Neural cell (in vitro differentiated cells): Measurements from ENCODE around the gene NR5A1. TPM values are rescaled to one million over a fixed set of nuclear protein-coding genes. Genes with fewer than 3 reads are reported as not detected.

ENCODE experiments used
- H2AFZ ChIP-seq: fragments of 200-600, 300-800 bp; sonication (generic), shearing (Covaris generic); 2 replicates; pipeline ENCODE4 v1.6.0; 2014; ENCODE audit warnings: low read depth, mild to moderate bottlenecking, antibody characterized with exemption, low read length, moderate library complexity
- H3F3A ChIP-seq: fragments of 200-600 bp; shearing (Covaris generic); 2 replicates; pipeline ENCODE4 v1.6.1; 2016; ENCODE audit warnings: mild to moderate bottlenecking, moderate library complexity, mixed read lengths, antibody characterized with exemption, low read length; ENCODE audit not compliant: insufficient read depth, poor library complexity, severe bottlenecking
- H3K27ac ChIP-seq: fragments of 200-600, 300-800 bp; sonication (generic), shearing (Covaris generic); 2 replicates; pipeline ENCODE4 v1.5.1; 2014; ENCODE audit warnings: mild to moderate bottlenecking, low read length, moderate library complexity
- H3K27me3 ChIP-seq: fragments of 300-800, 200-600 bp; sonication (generic), shearing (Covaris generic); 2 replicates; pipeline ENCODE4 v1.6.0; 2014; ENCODE audit warnings: mild to moderate bottlenecking, low read depth, low read length, moderate library complexity; ENCODE audit not compliant: insufficient read depth
- H3K36me3 ChIP-seq: fragments of 300-800, 200-600 bp; sonication (generic), shearing (Covaris generic); 2 replicates; pipeline ENCODE4 v1.5.1; 2014; ENCODE audit warnings: mild to moderate bottlenecking, antibody characterized with exemption, low read length, moderate library complexity; ENCODE audit not compliant: insufficient read depth
- H3K4me2 ChIP-seq: fragments of 300-800, 200-600 bp; sonication (generic), shearing (Covaris generic); 2 replicates; pipeline ENCODE4 v1.6.0; 2014; ENCODE audit warnings: mild to moderate bottlenecking, low read length
- H3K4me3 ChIP-seq: fragments of 300-800, 200-600 bp; sonication (generic), shearing (Covaris generic); 2 replicates; pipeline ENCODE4 v1.5.1; 2014; ENCODE audit warnings: mild to moderate bottlenecking, low read length, moderate library complexity
- H3K79me2 ChIP-seq: fragments of 200-600 bp; shearing (Covaris generic); replicated peaks from 2 replicates; pipeline ENCODE4 v1.6.0; 2014; ENCODE audit warnings: mild to moderate bottlenecking, low read length, moderate library complexity; ENCODE audit not compliant: insufficient read depth
- H3K9ac ChIP-seq: fragments of 300-800, 200-600 bp; sonication (generic), shearing (Covaris generic); 2 replicates; pipeline ENCODE4 v1.6.1; 2016; ENCODE audit warnings: mild to moderate bottlenecking, low read length, mixed read lengths
- H3K9me2 ChIP-seq: fragments of 200-600 bp; shearing (Covaris generic); 2 replicates; pipeline ENCODE4 v1.6.1; 2016; ENCODE audit warnings: mild to moderate bottlenecking, low read length, mixed read lengths; ENCODE audit not compliant: insufficient read depth
- H3K9me3 ChIP-seq: fragments of 200-600, 300-800 bp; sonication (generic), shearing (Covaris generic); 2 replicates; pipeline ENCODE4 v1.6.1; 2016; ENCODE audit warnings: mild to moderate bottlenecking, mixed run types, low read length, moderate library complexity, mixed read lengths
- H4K20me1 ChIP-seq: fragments of 200-600 bp; shearing (Covaris generic); 2 replicates; pipeline ENCODE4 v1.6.1; 2016; ENCODE audit warnings: mild to moderate bottlenecking, mixed run types; ENCODE audit not compliant: insufficient read depth
- CTCF ChIP-seq: fragments of 450-650 bp; IDR thresholded peaks from 2 replicates; pipeline ENCODE4 v1.5.1; 2014; ENCODE audit warnings: antibody characterized with exemption, mild to moderate bottlenecking, moderate library complexity; ENCODE audit not compliant: poor library complexity, severe bottlenecking
- EP300 ChIP-seq: fragments of 450-650 bp; conservative IDR thresholded peaks from 2 replicates; pipeline ENCODE4 v1.6.1; 2014; ENCODE audit warnings: antibody characterized with exemption, mild to moderate bottlenecking, moderate library complexity; ENCODE audit not compliant: poor library complexity, severe bottlenecking
- EZH2 ChIP-seq: fragments of 200-600, 300-800 bp; shearing (Covaris generic), sonication (generic); IDR thresholded peaks from 2 replicates; pipeline ENCODE4 v1.6.1; 2014; ENCODE audit warnings: antibody characterized with exemption, low read length, borderline replicate concordance, mild to moderate bottlenecking; ENCODE audit not compliant: insufficient read depth, poor library complexity, severe bottlenecking
- MXI1 ChIP-seq: fragments of 450-650 bp; conservative IDR thresholded peaks from 2 replicates; pipeline ENCODE4 v1.6.1; 2014; ENCODE audit warnings: antibody characterized with exemption, mild to moderate bottlenecking; ENCODE audit not compliant: poor library complexity, severe bottlenecking
- POLR2AphosphoS5 ChIP-seq: IDR thresholded peaks from 2 replicates; pipeline ENCODE4 v1.6.1; 2012
- RAD21 ChIP-seq: fragments of 450-650 bp; conservative IDR thresholded peaks from 2 replicates; pipeline ENCODE4 v1.6.1; 2014; ENCODE audit warnings: antibody characterized with exemption, mild to moderate bottlenecking, moderate library complexity
- REST ChIP-seq: IDR thresholded peaks from 2 replicates; pipeline ENCODE4 v1.6.1; 2012; ENCODE audit warnings: borderline replicate concordance
- SMC3 ChIP-seq: fragments of 450-650 bp; conservative IDR thresholded peaks from 2 replicates; pipeline ENCODE4 v1.6.1; 2014; ENCODE audit warnings: antibody characterized with exemption, mild to moderate bottlenecking, moderate library complexity; ENCODE audit not compliant: poor library complexity
- TAF1 ChIP-seq: IDR thresholded peaks from 2 replicates; pipeline ENCODE4 v1.6.1; 2012; ENCODE audit warnings: low read depth
- polyA plus RNA-seq: library from polyadenylated mRNA; depleted of rRNA; stranded (reverse); fragments of >200 nt; gene quantifications from 2 replicates; pipeline ENCODE4 v1.2.3, GENCODE V29; 2014

The NR5A1 gene
- polyA plus RNA-seq, 1 donor from 2014 or later: 0.09 TPM

GRCh38 chr9:124553738-124554137 is 46.5 kb upstream of the NR5A1 start:
- H3K27me3 ChIP-seq: no peaks in the 10 kb centered on the region
- no peak overlapping the region for H3K9ac ChIP-seq
- H3K27ac ChIP-seq: no peak overlapping the region
- H3K36me3 ChIP-seq: no peaks in the 10 kb centered on the region
- no peaks in the 10 kb centered on the region for H3F3A ChIP-seq
- no peak overlapping the region for H3K4me2 ChIP-seq
- no peaks in the 10 kb centered on the region for H3K9me3 ChIP-seq
- no peak for TF ChIP-seq EZH2
- TF ChIP-seq POLR2AphosphoS5: no peak
- TF ChIP-seq REST: no peak
- TF ChIP-seq RAD21: no peak
- TF ChIP-seq MXI1: no peak
- TF ChIP-seq CTCF: no peak
- no peak for TF ChIP-seq EP300
- TF ChIP-seq SMC3: no peak
- H2AFZ ChIP-seq: no peak overlapping the region
- no peaks in the 10 kb centered on the region for H4K20me1 ChIP-seq
- no peak overlapping the region for H3K4me3 ChIP-seq
- H3K79me2 ChIP-seq: no peaks in the 10 kb centered on the region
- H3K9me2 ChIP-seq: no peaks in the 10 kb centered on the region

- H3K79me2 ChIP-seq: no peaks in the 10 kb centered on the region
- H3K4me2 ChIP-seq: no peak overlapping the region
- H3K9ac ChIP-seq: no peak overlapping the region
These were observed 45.0 kb upstream of the NR5A1 start for GRCh38 chr9:124552273-124552605.

More at GRCh38 chr9:124552273-124552605, 45.0 kb upstream of the NR5A1 start:
- Histone ChIP-seq H3K9me3 (no peaks in the 10 kb centered on the region), H3K4me3 (no peak overlapping the region), H3K9me2 (no peaks in the 10 kb centered on the region), H4K20me1 (no peaks in the 10 kb centered on the region), H2AFZ (no peak overlapping the region), H3K27ac (no peak overlapping the region), H3K36me3 (no peaks in the 10 kb centered on the region), H3K27me3 (no peaks in the 10 kb centered on the region), H3F3A (no peaks in the 10 kb centered on the region)
- no peak for TF ChIP-seq MXI1
- no peak for TF ChIP-seq TAF1
- TF ChIP-seq CTCF: no peak
- no peak for TF ChIP-seq POLR2AphosphoS5
- TF ChIP-seq RAD21: no peak
- no peak for TF ChIP-seq EZH2
- no peak for TF ChIP-seq SMC3
- no peak for TF ChIP-seq EP300
- TF ChIP-seq REST: no peak
